Endometrial microvascular endothelial cells (primary cell): ENCODE data around the gene TBC1D32. TPM values are rescaled to one million over a fixed set of nuclear protein-coding genes. Genes with fewer than 3 reads are reported as not detected.
"Not testable (repeated sequence)": the region's sequence is repeated elsewhere in the genome, so short reads cannot be mapped to it uniquely, and the experiment has no call there.

Source experiments
- in situ Hi-C: cut with HindIII; loops from 2 replicates; pipeline ENCODE4 v1.10.0; 2017; ENCODE audit warnings: low sequenced_read_pairs, low pct_unique_long_range_greater_than_20kb; ENCODE audit errors: inconsistent ontology term
- total RNA-seq: library from RNA; depleted of rRNA; stranded (reverse); fragments of >200 nt; gene quantifications from one replicate; pipeline ENCODE4 v1.2.3, GENCODE V29; 2015; ENCODE audit errors: inconsistent ontology term

TBC1D32 gene
- total RNA-seq, 1 donor from 2014 or later: 3.4 TPM

DNA sequence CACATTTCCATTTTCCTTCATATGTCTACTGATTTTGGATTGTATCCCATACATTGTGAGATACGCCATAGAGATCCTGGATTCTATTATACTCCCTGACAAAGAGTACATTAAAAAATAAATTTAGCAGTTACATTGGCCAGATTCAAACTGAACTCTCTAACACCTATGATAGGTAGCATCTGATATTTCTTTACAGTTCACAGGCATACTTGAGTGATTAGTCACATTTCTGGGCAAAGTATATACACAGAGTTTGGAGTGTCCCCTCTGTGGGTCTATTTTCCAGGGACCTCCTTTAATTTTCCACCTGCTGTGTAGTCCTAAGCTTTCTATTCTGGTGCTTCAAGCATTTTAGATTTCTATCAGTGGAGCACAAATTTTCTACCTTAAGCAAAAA lies 96.4 kb downstream of the TBC1D32 start:
- in situ Hi-C loops: no loop called here

DNA sequence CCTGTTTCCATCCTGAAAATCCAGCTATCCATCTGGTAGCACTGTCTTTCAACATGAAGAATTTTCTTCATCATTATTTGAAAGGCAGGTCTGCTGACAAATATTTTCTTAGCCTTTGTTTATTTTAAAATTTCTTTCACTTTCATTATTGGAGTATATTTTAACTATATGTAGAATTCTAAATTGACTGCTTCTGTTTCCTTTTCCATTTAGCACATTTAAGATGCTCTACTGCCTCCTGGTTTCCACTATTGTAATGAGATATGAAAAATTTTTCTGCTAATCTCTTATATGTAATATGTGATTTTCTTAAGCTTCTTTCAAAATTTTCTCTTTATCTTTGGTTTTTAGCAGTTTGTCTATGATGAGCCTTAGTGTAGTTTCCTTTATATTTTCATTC lies 97.3 kb downstream of the TBC1D32 start:
- in situ Hi-C loops: no loop called here

DNA sequence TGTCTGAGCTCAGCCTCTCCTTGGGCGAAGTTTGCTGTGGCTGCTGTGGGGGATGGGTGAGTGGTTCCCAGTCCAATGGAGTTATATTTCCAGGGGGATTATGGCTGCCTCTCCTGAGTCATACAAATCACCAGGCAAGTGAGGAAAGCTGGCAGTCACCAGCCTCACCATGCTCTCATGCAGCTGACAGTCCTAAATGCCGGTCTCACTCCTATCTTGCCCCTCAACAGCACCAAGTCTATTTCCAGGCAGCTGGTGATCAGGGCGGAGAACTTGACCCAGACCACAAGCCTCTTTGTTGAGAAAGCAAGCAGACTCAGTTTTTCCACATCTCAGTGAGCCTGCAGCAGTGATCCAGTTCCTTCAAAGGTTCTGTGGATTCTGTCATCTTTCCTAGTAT lies 98.9 kb downstream of the TBC1D32 start:
- in situ Hi-C loops: no loop called here

DNA sequence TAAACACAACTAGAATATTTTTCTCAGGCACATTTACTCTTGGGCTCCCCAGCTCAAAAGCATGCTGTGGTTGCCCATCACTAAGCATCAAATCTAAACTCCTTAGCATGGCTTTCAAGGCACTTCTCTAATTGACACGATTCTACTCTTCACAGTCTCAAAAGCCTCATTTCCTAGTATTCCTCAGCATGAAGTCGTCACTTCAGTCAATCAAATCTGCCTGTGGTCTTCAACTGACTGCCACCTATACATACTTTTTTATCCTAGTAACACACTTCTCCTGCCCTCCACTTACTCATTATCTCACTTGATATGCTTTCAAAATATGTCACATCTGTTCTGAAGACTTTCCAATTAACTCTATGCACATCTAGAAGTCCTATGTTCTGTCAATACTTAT lies 110.3 kb downstream of the TBC1D32 start:
- in situ Hi-C loops: no loop called here

DNA sequence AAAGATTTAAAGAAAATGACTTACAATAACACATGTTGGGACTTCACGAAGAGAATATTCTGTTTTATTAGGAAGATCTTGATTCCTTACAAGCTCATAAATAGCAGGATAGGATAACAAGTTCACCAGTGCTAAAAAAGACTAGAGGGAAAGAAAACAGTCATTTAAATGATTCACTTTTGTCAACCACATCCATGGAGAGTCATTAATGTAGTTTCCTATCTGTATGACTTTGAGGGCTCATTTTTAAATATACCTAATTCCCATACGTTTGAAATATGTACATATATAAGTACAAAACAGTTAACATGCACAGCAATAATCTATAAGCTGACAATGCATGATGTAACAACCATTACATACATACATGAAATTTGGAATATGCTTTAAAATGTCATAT lies 111.1 kb downstream of the TBC1D32 start:
- in situ Hi-C loops: no loop called here

DNA sequence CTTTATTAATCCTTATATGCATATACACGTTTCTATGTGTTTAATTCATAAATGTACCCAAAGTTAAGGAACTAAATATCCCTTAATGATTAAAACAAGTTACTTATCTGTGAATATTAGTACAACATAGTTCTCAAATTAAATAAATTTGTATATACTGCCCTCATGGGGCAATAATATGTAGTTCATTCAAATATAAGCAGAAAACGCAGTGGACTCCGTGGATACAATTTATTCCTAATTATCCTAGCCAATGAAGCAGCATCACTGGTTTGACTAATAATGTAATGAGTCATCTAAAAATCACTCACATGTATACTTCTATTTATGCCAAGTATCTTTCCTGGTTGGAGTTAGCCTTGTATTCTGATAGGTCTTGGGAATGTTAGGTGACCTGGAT lies 111.6 kb downstream of the TBC1D32 start:
- in situ Hi-C loops: no loop called here

DNA sequence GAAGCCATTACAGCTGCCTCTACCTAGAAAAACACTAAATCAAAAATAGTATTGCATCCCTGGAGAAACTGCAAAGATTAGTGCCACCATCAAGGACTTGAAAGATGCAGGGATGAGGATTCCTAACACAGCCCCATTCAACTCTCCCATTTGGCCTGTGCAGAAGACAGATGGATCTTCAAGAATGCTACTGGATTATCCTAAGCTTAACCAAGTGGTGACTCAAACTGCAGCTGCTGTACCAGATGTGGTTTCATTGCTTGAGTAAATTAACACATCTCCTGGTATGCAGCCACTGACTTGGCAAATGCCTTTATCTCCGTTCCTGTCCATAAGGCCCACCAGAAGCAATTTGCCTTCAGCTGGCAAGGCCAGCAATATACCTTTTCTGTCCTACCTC lies 117.4 kb downstream of the TBC1D32 start:
- in situ Hi-C loops: no loop called here

DNA sequence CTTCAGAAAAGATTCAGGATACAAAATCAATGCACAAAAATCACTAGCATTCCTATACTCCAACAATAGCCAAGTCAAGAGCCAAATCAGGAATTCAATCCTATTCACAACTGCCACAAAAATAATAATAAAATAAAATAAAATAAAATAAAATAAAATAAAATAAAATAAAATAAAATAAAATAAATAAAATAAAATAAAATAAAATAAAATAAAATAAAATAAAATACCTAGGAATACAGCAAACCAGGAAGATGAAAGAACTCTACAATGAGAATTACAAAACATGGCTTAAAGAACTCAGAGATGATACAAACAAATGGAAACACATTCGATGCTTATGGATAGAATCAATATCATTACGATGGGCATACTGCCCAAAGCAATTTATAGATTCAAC lies 120.9 kb downstream of the TBC1D32 start:
- in situ Hi-C loops: not testable (repeated sequence)

DNA sequence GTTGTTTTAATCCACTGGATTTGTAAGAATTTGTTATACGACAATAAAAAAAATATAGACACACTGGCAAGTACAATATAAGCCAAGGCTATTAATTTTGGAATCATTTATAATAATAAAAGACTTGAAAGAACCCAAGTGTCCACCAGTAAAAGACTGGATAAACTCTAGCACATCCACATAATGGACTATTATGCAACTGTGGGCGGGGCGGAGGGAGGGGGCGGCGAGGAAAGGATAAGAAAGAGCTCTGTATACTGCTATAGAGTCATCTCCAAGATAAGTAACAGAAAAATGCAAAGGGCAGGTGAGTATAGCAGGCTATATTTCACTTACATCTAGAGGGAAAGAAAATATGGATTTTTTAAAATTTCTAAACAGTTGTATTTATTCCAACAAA lies 123.3 kb downstream of the TBC1D32 start:
- in situ Hi-C loops: no loop called here

DNA sequence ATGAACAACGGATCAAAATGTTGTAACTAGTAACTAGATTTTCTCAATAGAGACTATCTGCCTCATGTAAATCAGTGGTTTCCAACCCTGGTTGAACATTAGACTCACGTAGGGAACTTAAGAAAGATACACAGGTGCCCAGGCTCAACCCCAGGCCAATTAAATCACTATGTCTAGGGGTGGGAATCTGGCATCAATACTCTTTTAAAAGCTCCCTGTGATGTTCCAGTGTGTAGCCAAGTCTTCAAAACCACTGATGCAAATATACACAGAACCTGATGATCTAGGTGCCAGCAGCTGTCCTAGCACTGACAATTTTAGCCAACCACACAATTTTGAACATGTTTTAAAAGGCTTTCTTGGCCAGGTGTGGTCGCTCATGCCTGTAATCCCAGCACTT lies 128.7 kb downstream of the TBC1D32 start:
- in situ Hi-C loops: no loop called here

DNA sequence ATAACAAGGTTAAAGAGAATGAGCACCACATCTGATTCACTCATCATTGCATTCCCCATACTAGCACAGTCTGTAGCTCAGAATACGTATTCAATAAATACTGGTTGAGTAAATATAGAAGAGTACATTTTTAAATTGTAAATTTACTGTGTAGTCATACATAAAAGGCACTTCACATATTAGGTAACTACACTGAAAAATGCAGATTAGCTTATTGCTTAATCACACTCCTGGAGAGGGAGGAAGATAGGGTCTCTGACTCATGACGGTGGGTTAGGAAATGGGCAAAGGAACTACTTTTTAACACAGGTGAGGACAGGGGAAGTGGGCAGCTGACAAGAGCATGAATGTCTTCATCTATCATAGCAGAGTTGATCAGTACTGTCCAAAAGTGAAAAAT lies 133.2 kb downstream of the TBC1D32 start:
- in situ Hi-C loops: no loop called here

DNA sequence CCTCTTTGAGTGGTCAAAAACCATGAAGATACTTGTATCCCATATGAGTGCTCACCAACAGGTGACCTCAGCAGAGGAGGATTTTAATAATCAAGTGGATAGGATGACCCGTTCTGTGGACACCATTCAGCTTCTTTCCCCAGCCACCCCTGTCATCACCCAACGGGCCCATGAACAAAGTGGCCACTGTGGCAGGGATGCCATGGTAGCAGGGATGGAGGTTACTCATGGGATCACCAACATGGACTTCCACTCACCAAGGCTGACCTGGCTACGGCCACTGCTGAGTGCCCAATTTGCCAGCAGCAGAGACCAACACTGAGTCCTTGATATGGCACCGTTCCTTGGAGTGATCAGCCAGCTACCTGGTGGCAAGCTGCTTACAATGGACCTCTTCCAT lies 138.2 kb downstream of the TBC1D32 start:
- in situ Hi-C loops: not testable (repeated sequence)

DNA sequence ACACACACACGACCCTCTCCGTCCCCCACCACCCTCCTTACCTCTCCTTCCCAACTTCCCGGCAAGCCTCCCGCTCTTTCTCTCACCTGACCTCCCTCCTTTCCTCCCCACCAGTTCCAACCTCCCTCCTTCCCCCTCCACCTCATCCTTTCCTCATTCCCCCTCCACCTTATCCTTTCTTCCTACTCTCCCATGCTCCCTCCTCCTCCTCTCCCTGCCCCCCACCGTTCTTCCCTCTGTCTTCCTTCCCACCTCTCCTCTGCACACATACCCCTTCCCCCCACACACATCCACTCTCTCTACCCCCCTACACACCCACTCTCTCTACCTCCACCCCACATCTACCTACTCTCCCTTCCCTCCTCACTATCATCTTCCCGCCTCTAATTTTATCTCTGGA lies 144.2 kb downstream of the TBC1D32 start:
- in situ Hi-C loops: no loop called here

DNA sequence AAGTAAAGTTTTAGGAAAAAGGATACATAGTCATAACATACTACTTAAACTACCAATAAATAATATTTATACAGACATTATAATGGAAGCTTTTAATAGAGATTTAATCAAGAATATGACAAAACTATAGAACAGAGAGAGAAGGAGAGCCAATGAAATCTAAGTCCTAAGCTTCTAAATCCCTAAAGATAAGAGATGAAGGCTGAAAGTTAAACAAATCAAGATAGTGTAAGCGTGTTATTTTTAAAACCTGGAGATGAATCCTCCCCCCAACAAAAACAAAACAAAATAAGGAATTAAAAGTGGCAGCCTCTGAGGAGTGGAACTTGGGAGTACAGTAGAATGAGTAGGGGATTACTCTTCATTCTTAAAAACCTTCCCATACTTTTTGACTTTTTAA lies 145.9 kb downstream of the TBC1D32 start:
- in situ Hi-C loops: no loop called here

DNA sequence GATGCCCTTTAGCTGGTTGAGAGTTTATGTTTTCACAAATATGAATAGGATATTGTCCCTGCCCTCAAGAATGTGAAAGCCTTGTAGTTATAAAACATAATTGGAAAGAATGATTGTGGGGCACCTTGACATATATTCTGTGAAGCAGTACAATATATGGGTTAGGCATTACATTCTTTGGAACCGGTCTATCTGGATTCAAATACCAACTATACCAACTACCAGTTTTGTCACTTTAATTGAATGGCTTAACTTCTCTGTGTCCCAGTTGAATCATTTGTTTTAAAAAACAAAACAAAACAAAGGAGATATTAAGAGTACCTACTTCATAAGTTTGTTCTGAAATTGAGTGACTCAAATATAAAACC lies 146.5 kb downstream of the TBC1D32 start:
- in situ Hi-C loops: no loop called here

DNA sequence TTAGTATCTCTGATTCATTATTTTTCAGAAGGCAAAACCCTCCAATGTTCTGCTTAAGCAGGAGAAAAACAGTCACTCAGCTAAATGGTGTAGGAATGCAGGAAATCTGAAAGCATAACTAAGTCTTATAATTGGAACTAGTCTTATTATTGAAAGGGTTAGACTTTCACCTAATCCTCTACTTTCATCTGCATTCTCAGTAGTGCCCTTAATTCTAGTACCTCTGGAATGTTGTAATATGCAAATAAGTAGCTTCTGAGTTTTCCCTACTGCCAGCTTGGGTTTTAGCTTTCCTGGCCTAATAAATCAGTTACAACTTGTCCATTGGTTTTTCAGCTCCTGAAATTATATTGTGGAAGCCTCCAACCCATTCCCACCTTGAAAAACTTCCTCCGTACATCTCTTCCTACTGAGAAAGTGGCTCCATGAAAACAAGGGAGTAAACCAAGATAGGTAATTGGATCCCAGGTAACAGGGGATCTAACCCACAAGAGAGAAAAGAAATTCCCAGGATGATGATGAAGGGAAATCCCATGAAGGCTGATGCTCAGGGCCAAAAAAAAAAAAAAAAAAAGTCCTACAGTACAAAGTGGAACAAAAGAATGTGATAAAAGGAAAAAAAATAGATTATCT lies 147.0 kb downstream of the TBC1D32 start:
- in situ Hi-C loops: no loop called here

DNA sequence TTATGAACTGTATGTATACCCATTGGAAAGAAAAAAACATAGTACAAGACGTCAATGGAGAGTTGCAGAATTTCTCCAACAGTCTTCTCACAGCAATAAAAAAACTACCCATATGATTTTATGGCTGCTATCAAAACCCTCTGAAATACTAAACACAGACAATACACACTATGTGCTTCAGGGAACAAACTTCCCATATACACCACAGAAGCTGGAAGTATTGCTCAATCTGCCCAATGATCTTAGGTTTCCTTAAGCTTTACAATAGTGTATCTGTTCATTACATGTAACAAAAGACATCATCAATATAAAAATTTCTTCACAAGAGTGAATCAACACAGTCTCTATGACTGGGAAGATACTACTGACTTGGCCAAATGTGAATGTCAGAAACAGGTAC lies 150.5 kb downstream of the TBC1D32 start:
- in situ Hi-C loops: no loop called here

DNA sequence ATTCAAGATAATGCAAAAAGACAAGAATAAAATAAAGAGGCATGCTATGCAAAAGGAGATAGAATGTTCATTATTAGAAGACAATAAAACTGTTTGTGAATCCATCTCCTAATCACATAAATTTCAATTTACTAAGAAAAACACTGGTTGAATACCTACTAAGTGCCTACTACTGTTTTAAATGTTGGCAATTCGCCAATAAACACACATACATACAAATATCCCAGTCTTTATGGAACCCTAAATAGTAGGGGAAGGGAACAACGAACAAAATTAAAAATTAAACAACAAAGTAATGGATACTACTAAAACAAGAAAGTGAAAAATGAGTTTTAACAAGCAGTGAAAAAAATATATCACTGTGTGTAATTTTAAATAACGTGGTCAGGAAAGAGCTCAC lies 158.5 kb downstream of the TBC1D32 start:
- in situ Hi-C loops: no loop called here

DNA sequence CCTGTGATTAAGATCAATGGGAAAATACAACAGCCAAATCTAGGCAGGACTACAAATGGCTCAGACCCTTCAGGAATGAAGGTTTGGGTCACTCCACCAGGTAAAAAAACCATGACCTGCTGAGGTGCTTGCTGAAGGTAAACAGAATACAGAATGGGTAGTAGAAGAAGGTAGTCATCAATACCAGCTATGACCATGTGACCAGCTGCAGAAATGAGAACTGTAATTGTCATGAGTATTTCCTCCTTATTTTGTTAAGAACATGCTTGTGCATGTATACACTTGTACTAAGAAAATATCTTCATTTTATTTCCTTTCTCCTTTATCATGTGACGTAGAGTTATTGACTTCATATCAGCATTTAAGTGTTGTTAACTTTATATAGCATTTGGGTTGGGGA lies 161.8 kb downstream of the TBC1D32 start:
- in situ Hi-C loops: not testable (repeated sequence)

DNA sequence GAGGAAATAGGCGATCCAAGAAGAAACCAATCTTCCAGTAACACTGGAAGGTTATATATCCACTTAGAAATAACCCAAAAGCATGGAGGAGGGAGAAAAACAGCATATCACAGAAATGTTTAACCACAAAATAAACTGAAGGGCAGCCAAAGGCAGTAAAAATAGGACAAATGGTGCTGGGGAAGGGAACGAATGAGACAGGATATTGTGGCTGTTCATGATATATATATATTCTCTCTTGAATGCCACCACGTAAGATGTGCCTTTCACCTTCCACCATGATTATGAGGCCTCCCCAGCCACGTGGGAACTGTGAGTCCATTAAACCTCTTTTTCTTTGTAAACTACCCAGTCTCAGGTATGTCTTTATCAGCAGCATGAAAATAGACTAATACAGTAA lies 162.4 kb downstream of the TBC1D32 start:
- in situ Hi-C loops: no loop called here

DNA sequence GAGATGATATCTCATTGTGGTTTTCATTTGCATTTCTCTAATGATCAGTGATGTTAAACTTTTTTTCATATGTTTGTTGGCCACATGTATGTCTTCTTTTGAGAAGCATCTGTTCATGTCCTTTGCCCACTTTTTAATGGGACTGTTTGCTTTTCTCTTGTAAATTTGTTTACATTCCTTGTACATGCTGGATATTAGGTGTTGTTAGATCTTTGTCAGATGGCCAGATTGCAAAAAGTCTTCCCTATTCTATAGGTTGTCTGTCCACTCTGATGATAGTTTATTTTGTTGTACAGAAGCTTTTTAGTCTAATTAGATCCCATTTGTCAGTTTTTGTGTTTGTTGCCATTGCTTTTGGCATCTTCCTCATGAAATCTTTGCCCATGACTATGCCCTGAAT lies 172.4 kb downstream of the TBC1D32 start:
- in situ Hi-C loops: no loop called here

DNA sequence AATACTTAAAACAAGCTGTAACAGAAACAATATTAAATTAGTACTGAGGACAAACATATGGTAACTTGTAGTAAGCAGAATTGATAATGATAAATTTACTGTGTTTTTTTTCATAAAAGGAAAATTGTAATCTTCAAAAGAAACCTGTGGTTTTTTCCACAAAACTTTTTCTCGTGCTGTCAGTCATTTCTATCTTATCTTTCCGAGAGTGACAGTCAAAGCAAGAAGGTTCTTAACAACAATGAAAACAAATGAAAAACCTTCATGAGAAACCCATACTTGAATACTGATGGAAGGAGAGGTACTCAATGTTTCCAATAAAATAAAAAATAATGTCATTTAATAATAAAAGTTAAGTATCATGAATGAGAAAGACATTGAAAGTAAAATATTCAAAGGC lies 174.0 kb downstream of the TBC1D32 start:
- in situ Hi-C loops: no loop called here
